GM19043 (cell line): ENCODE measurements around the gene CBX5.
A peak's percentile ranks its signal among the peaks of the same experiment; 100 is the strongest.
"Not testable (repeated sequence)": the region's sequence is repeated elsewhere in the genome, so short reads cannot be mapped to it uniquely, and the experiment has no call there.

Source experiments
- ATAC-seq: cut with Tn5 transposase; IDR thresholded peaks from one replicate; pipeline ENCODE4 v1.9.1; 2021; ENCODE audit warnings: low read depth; ENCODE audit not compliant: unreplicated experiment

Gene CBX5

GRCh38 chr12:54279632-54280467, at the start of gene CBX5:
TSS of gene CBX5 (minus strand) at chr12:54280122. CDS start at chr12:54257650, 22,472 bp downstream.
- peak; percentile 67 for ATAC-seq

GRCh38 chr12:54328595-54329337, 48.8 kb upstream of the CBX5 start:
- no peak for ATAC-seq

GRCh38 chr12:54325442-54326109, 45.7 kb upstream of the CBX5 start:
- not testable (repeated sequence) for ATAC-seq

- peak; percentile 100 for ATAC-seq
Measured at GRCh38 chr12:54324617-54325441, 44.9 kb upstream of the CBX5 start, which contains the start of gene COPZ1. TSS of gene COPZ1 (plus strand) at chr12:54325131. CDS start at chr12:54325164, 33 bp downstream.

GRCh38 chr12:54321363-54321762, 41.4 kb upstream of the CBX5 start:
- no peak for ATAC-seq

GRCh38 chr12:54312309-54312708, 32.4 kb upstream of the CBX5 start:
- not testable (repeated sequence) for ATAC-seq

GRCh38 chr12:54311051-54311450, 31.1 kb upstream of the CBX5 start:
- no peak for ATAC-seq

- no peak for ATAC-seq
Measured at GRCh38 chr12:54306925-54307741, 27.2 kb upstream of the CBX5 start.

- no peak for ATAC-seq
Measured at GRCh38 chr12:54304187-54304810, 24.4 kb upstream of the CBX5 start.

GRCh38 chr12:54303640-54304039, 23.7 kb upstream of the CBX5 start:
- ATAC-seq: no peak

- no peak for ATAC-seq
Measured at GRCh38 chr12:54301428-54302048, 21.6 kb upstream of the CBX5 start.

GRCh38 chr12:54300732-54301427, 21.0 kb upstream of the CBX5 start, which contains the start of gene NFE2:
TSS of gene NFE2 (minus strand) at chr12:54301015. CDS start at chr12:54295248, 5,767 bp downstream.
- no peak for ATAC-seq

GRCh38 chr12:54300225-54300731, 20.4 kb upstream of the CBX5 start:
- ATAC-seq: no peak

GRCh38 chr12:54299515-54300224, 19.7 kb upstream of the CBX5 start:
- no peak for ATAC-seq

GRCh38 chr12:54298904-54299303, 19.0 kb upstream of the CBX5 start:
- ATAC-seq: no peak

GRCh38 chr12:54296393-54297099, 16.6 kb upstream of the CBX5 start:
- ATAC-seq: no peak
